Gastrocnemius medialis (tissue), 4 donors: Measurements from ENCODE around the gene TNFRSF18. TPM values are rescaled to one million over a fixed set of nuclear protein-coding genes. Genes with fewer than 3 reads are reported as not detected.
A peak's percentile ranks its signal among the peaks of the same experiment; 100 is the strongest.

ENCODE experiments used
- ATAC-seq, 2 donors: fragments of 150-250 bp; one replicate each; pipeline ENCODE4 v1.9.1; 2016
- DNase-seq, 2 donors: peaks; one replicate each; pipeline ENCODE4 v3.0.0-alpha.2; 2019
- H3K27ac ChIP-seq, 4 donors: fragments of 200-600 bp; sonication (generic); 1 replicate in 1 of 4; 2 replicates in 3 of 4; pipeline ENCODE4 v1.5.1; 2016 to 2018; ENCODE audit warnings: mild to moderate bottlenecking in 2 of 4, moderate library complexity in 1 of 4
- H3K27me3 ChIP-seq, 3 donors: fragments of 200-600 bp; sonication (generic) in 2 of 3; 1 replicate in 1 of 3; 2 replicates in 2 of 3; pipeline versions ENCODE4 v1.5.1 to v1.6.0; 2016 to 2019; ENCODE audit warnings: mild to moderate bottlenecking in 1 of 3, moderate library complexity in 1 of 3
- H3K36me3 ChIP-seq, 2 donors: fragments of 200-600 bp; sonication (generic) in 1 of 2; one replicate each; pipeline ENCODE4 v1.5.1; 2017 to 2018
- H3K4me1 ChIP-seq, 2 donors: fragments of 200-600 bp; sonication (generic) in 1 of 2; one replicate each; pipeline ENCODE4 v1.5.1; 2016 to 2017; ENCODE audit warnings: mild to moderate bottlenecking in 2 of 2
- H3K4me3 ChIP-seq, 4 donors: fragments of 200-600 bp; sonication (generic) in 3 of 4; 1 replicate in 1 of 4; 2 replicates in 3 of 4; pipeline ENCODE4 v1.5.1; 2016 to 2019; ENCODE audit warnings: mild to moderate bottlenecking in 2 of 4
- H3K9me3 ChIP-seq, 3 donors: fragments of 200-600 bp; sonication (generic) in 2 of 3; 1 replicate in 1 of 3; 2 replicates in 2 of 3; pipeline ENCODE4 v1.5.1; 2016 to 2019
- POLR2A ChIP-seq, 2 donors: fragments of 450-650 bp; IDR thresholded peaks; one replicate each; pipeline ENCODE4 v1.6.1; 2017; ENCODE audit warnings: antibody characterized with exemption in 2 of 2, mild to moderate bottlenecking in 2 of 2, moderate library complexity in 2 of 2
- in situ Hi-C, 4 donors: fragments of 200-750 bp; cut with MboI; loops; one replicate each; pipeline versions ENCODE4 v1.15.0 to v1.8.0; 2017; ENCODE audit warnings: low sequenced_read_pairs in 4 of 4
- intact Hi-C: fragments of 100-400 bp; cut with DNase I; formaldehyde crosslinking; loops from one replicate; pipeline ENCODE4 v1.15.1; 2023; ENCODE audit warnings: low total_unique reads
- total RNA-seq, 4 donors: library from RNA; depleted of rRNA; stranded (reverse); fragments of >200 nt; gene quantifications; one replicate each; pipeline versions ENCODE4 v1.1.0 to v1.2.3, GENCODE V29; 2016
- TF ChIP-seq, protein P1 (sequence below), 5 experiments: fragments of 450-650 bp in 3 of 5; fragments of 200-600 bp in 2 of 5; sonication (generic) in 2 of 5; IDR thresholded peaks in 4 of 5; conservative IDR thresholded peaks in 1 of 5; 1 replicate in 4 of 5; 2 replicates in 1 of 5; pipeline ENCODE4 v1.5.1; 2016 to 2019; ENCODE audit warnings: antibody characterized with exemption in 5 of 5, mild to moderate bottlenecking in 3 of 5, moderate library complexity in 3 of 5

TNFRSF18 gene
- total RNA-seq, 4 donors from 2014 or later, result not detected

DNA sequence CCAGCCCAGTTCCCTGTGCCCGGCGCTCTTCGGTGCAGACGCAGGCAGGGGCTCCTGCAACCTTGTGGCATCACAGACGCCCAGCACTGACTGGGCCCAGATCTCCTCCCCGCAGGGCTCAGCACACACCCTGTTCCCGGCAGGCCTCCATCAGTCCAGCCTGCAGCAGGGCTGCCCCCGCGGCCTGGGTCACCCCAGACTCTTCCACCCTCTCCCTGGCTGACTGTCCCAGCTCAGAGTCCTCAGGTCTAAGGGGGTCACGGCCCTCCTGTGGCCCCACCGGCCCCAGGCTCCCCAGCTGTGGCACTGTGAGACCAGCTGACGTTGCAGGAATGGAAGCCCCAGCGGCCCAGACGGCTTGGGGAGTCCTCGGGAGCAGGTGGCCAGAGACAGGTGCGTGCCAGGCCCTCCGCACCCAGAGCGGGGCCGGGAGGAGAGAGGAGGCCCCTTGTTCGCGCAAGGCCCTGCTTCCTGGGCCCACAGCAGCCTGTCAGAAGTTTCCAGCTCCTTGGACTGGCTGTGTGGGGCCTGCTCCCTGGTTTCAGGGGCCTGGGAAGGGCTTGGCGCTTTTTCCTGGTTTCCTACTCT, 29.9 kb upstream of the TNFRSF18 start:
- H3K4me1 ChIP-seq, result peaks cover 0 to 7% of the 10 kb centered on the region in 2 donors
- peaks cover 27 to 33% (median 32%) of the 10 kb centered on the region in 3 donors for H3K27me3 ChIP-seq
- H3K9me3 ChIP-seq, result no peaks in the 10 kb centered on the region
- intact Hi-C loops, result no loop called here
- no peak overlapping the region for H3K27ac ChIP-seq
- ATAC-seq (no peak), DNase-seq (no peak)
- no peak overlapping the region for H3K4me3 ChIP-seq
- no peaks in the 10 kb centered on the region for H3K36me3 ChIP-seq
- in situ Hi-C loops, result no loop called here
- no peak for TF ChIP-seq POLR2A (IDR thresholded peaks at IDR 0.05)
- TF ChIP-seq, protein P1, sequence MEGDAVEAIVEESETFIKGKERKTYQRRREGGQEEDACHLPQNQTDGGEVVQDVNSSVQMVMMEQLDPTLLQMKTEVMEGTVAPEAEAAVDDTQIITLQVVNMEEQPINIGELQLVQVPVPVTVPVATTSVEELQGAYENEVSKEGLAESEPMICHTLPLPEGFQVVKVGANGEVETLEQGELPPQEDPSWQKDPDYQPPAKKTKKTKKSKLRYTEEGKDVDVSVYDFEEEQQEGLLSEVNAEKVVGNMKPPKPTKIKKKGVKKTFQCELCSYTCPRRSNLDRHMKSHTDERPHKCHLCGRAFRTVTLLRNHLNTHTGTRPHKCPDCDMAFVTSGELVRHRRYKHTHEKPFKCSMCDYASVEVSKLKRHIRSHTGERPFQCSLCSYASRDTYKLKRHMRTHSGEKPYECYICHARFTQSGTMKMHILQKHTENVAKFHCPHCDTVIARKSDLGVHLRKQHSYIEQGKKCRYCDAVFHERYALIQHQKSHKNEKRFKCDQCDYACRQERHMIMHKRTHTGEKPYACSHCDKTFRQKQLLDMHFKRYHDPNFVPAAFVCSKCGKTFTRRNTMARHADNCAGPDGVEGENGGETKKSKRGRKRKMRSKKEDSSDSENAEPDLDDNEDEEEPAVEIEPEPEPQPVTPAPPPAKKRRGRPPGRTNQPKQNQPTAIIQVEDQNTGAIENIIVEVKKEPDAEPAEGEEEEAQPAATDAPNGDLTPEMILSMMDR (IDR thresholded peaks at IDR 0.05 in 4 of 5, conservative IDR thresholded peaks at IDR 0.05 in 1 of 5), result no peak

DNA sequence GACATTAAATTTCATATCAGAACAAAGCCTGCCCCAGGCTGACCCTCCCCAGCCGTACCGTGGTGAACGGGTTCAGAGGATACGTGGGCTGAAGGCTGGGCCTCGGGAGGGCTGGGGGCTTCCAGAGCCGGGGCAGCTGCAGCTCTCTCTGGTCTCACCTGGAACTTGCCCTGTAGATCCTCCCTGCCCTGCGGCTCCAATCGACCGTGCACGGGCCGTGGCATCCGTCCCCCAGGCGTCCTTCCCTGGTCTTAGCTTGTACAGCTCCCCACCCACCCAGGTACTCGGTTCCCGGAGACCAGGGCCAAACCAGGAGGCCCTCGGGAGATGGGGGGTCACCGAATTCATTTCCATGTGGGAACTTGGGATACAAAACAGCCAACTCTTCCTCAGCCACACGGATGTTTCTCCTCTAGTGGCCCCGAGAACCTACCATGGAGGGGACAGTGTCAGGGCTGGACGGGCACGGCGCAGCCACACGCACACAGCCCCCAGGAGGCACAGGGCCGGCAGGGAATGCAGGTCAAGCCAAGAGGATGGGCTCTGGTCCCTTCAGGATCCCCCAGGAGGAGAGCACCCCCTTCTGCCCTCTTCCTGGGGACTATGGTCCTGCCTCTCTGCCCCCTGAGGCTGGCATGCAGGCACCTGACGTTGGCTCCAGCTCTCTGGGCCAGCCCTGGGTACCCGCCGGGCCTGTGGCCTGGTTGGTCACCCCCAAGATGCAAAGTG, 28.8 kb upstream of the TNFRSF18 start:
- no peak overlapping the region for H3K4me3 ChIP-seq
- no peaks in the 10 kb centered on the region for H3K9me3 ChIP-seq
- no peaks in the 10 kb centered on the region for H3K36me3 ChIP-seq
- DNase-seq (no peak), ATAC-seq (no peak)
- intact Hi-C loops, result no loop called here
- TF ChIP-seq POLR2A (IDR thresholded peaks at IDR 0.05), result no peak
- TF ChIP-seq, protein P1 (IDR thresholded peaks at IDR 0.05 in 4 of 5, conservative IDR thresholded peaks at IDR 0.05 in 1 of 5), result no peak
- in situ Hi-C loops, result no loop called here
- H3K4me1 ChIP-seq, result peaks cover 9 to 15% of the 10 kb centered on the region in 2 donors
- no peak overlapping the region for H3K27ac ChIP-seq
- H3K27me3 ChIP-seq, result peaks cover 27 to 31% (median 30%) of the 10 kb centered on the region in 3 donors

DNA sequence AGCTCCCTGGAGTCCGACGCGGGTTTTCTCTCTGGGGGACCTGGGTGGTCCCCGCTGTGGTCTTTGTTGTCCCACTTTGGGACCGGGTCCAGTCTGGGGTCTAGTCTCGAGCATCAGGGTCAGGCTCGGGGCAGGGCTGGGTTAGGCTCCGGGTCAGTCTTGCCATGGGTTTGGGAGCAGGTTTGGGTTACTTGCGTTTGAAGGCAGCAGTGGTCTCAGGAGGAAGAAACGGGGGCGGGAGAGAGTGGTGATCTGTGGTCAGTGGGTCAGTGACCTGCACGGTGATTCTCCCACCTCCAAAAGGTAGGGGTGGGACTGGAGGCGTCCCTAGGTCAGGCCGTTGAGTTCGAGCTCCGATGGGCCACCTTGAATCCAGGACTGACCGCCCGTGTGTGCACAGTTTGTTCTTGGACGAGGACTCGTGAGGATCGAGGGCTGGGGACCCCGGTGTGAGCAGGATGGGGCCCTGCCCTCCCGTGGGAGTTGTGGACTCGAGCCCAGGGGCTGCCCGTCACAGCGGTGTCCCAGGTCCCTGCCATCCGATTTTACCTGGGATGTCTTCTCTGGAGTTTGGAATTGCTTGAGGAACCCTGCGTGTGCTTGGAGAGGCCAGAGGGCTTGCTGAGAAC, 27.9 kb upstream of the TNFRSF18 start:
- TF ChIP-seq, protein P1 (IDR thresholded peaks at IDR 0.05 in 4 of 5, conservative IDR thresholded peaks at IDR 0.05 in 1 of 5), result no peak
- no peak for TF ChIP-seq POLR2A (IDR thresholded peaks at IDR 0.05)
- Histone ChIP-seq H3K4me3 (no peak overlapping the region), H3K9me3 (no peaks in the 10 kb centered on the region), H3K27me3 (peaks cover 20 to 22% (median 21%) of the 10 kb centered on the region in 3 donors), H3K27ac (no peak overlapping the region), H3K4me1 (peaks cover 18 to 23% of the 10 kb centered on the region in 2 donors), H3K36me3 (no peaks in the 10 kb centered on the region)
- intact Hi-C loops, result no loop called here
- ATAC-seq, result no peak
- no peak for DNase-seq
- in situ Hi-C loops, result no loop called here

DNA sequence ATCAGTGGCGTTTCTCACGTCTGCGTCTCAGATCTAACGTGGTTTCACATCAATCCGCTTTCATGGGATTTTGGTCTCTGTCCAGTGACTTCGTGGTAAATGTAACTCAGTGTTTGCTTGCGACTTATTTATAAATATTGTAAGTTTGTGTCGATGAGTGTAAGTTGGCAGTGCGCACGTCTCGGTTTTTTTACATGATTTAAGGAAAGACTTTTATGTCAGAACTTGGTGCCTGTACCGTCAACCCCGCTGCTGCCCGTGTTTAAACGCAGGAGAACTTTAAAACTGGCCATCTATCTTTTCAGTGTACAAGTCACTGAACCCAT, 27.1 kb upstream of the TNFRSF18 start:
- DNase-seq (no peak), ATAC-seq (no peak)
- H3K27ac ChIP-seq, result no peak overlapping the region
- intact Hi-C loops (no loop called here), in situ Hi-C loops (no loop called here)
- peaks cover 23% of the 10 kb centered on the region in 2 donors for H3K4me1 ChIP-seq
- H3K27me3 ChIP-seq, result peaks cover 14 to 15% (median 14%) of the 10 kb centered on the region in 3 donors
- TF ChIP-seq, protein P1 (IDR thresholded peaks at IDR 0.05 in 4 of 5, conservative IDR thresholded peaks at IDR 0.05 in 1 of 5), result no peak
- TF ChIP-seq POLR2A (IDR thresholded peaks at IDR 0.05), result no peak
- peaks cover 0 to 3% of the 10 kb centered on the region in 2 donors for H3K36me3 ChIP-seq
- peak overlapping the region in 1 of 4 donors; percentile 21 for H3K4me3 ChIP-seq
- H3K9me3 ChIP-seq, result no peaks in the 10 kb centered on the region
